Ishikawa (cell line): ENCODE measurements around the gene PLCB3.
A peak's percentile ranks its signal among the peaks of the same experiment; 100 is the strongest.

Experiments used
- CEBPB ChIP-seq: IDR thresholded peaks from 2 replicates; pipeline ENCODE4 v1.6.1; 2012
- CREB1 ChIP-seq: IDR thresholded peaks from 2 replicates; pipeline ENCODE4 v1.6.1; 2012; ENCODE audit warnings: low read depth
- EGR1 ChIP-seq: IDR thresholded peaks from 2 replicates; pipeline ENCODE4 v1.6.1; 2012
- EP300 ChIP-seq: IDR thresholded peaks from 2 replicates; pipeline ENCODE4 v1.6.1; 2012; ENCODE audit warnings: borderline replicate concordance
- FOXM1 ChIP-seq: IDR thresholded peaks from 2 replicates; pipeline ENCODE4 v1.6.1; 2012; ENCODE audit warnings: low read depth, borderline replicate concordance
- NFIC ChIP-seq: IDR thresholded peaks from 2 replicates; pipeline ENCODE4 v1.6.1; 2012
- RAD21 ChIP-seq: IDR thresholded peaks from 2 replicates; pipeline ENCODE4 v1.6.1; 2012; ENCODE audit warnings: low read depth
- TAF1 ChIP-seq: IDR thresholded peaks from 2 replicates; pipeline ENCODE4 v1.6.1; 2012; ENCODE audit warnings: low read depth, mild to moderate bottlenecking
- TCF12 ChIP-seq: IDR thresholded peaks from 2 replicates; pipeline ENCODE4 v1.6.1; 2012; ENCODE audit warnings: low read depth
- TEAD4 ChIP-seq: IDR thresholded peaks from 2 replicates; pipeline ENCODE4 v1.6.1; 2012
- YY1 ChIP-seq: IDR thresholded peaks from 2 replicates; pipeline ENCODE4 v1.6.1; 2012; ENCODE audit warnings: low read depth
- ZBTB7A ChIP-seq: IDR thresholded peaks from 2 replicates; pipeline ENCODE4 v1.6.1; 2012; ENCODE audit warnings: low read depth
- TF ChIP-seq, protein P1 (sequence below): IDR thresholded peaks from 2 replicates; pipeline ENCODE4 v1.6.1; 2012
- TF ChIP-seq, protein P2 (sequence below): IDR thresholded peaks from 2 replicates; pipeline ENCODE4 v1.6.1; 2012; ENCODE audit warnings: low read depth, mild to moderate bottlenecking
- TF ChIP-seq, protein P3 (sequence below): IDR thresholded peaks from 2 replicates; pipeline ENCODE4 v1.6.1; 2012

Gene PLCB3

DNA sequence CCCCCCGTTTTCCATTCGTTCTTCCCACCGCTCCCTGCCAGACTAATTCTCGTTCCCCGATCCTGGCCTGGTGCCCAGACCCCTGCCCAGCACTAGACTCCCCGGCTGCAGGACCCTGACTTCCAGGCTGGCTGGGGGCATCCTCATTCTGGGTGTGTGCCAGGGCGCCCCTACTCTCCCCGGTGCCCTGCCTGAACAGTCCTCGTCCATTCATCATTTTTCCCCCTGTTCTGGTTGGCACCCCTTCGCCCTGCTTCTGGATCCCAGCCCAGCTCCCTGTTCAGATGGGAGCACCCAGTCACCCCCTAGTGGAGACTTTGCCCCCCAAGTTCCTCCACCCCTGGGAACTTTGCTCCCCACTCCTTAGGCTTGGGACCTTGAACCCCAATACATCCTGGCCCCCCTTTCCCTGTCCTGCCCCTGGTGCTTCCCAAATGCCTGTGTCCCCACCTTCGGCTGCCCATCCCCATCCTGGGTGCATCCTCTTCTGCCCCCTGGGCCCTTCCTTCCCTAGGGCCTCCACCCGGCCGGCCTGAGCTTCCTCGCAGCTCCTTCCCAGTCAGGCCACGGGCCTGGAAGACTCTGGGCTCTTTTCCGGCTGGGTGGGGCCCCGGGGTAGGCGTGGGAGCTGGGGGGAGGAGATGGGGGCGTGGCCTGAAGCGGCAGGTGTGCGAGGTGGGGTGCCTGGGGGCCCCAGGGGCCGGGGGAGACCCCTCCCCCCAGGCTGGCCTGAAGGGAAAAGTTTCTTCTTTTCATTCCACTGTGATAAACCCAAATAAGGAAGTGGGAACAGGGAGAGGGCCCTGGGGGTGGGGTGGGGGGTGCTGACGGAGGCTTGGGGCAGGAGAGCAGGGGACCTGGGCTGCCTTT is 908 bp downstream of the PLCB3 start:
- TF ChIP-seq, protein P1, sequence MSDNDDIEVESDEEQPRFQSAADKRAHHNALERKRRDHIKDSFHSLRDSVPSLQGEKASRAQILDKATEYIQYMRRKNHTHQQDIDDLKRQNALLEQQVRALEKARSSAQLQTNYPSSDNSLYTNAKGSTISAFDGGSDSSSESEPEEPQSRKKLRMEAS = peak; percentile 25; the same call in 1 of the 2 replicates
- TF ChIP-seq ZBTB7A (peak; percentile 75), EP300 (no peak)

DNA sequence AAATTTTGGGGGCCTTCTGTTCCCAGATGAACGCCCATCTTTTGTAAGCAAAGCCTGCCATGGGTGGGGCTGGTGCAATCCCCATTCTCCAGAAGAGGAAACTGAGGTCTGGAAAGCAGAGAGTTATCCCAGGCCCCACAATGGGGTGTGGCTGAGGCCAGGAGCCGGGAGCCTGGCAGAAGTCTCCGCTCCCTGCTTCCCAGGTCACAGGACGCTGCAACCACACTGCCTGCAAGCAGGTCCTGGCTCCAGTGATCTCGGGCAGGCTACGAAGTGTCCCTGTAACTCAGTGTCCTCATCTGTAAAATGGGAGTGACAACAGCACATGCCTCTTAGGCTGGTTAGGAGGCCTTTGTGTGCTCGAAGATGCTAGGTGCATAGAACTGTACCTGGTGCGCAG is 1.7 kb downstream of the PLCB3 start:
- TF ChIP-seq ZBTB7A = no peak
- TF ChIP-seq EP300 = no peak
- no peak for TF ChIP-seq YY1
- TF ChIP-seq RAD21 = no peak
- TF ChIP-seq, protein P1 = no peak
- TF ChIP-seq FOXM1 = no peak

DNA sequence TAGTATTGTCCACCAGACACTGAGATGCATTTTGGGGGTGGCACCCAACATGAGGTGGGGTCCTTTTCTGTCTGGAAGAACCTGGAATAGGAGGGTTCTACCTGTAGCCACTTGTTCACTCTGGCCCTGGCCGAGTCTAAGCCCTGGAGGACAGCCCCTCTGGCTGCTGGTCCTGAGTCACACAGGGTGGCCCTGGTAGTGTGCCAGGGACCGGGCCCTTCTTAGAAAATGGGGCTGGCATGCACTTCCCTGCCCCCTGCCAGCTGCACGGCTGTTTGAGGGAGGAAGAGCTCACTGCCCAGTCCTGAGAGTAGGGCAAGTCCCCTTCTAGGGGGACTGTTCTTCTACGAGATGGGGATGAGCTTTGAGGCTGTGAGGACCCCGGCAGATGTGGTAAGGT is 2.2 kb downstream of the PLCB3 start:
- TF ChIP-seq RAD21 (no peak), TCF12 (no peak), YY1 (no peak), NFIC (no peak), TEAD4 (no peak), EP300 (no peak), FOXM1 (no peak), CEBPB (no peak), TAF1 (no peak), ZBTB7A (no peak), CREB1 (no peak), EGR1 (no peak)
- TF ChIP-seq, protein P2, sequence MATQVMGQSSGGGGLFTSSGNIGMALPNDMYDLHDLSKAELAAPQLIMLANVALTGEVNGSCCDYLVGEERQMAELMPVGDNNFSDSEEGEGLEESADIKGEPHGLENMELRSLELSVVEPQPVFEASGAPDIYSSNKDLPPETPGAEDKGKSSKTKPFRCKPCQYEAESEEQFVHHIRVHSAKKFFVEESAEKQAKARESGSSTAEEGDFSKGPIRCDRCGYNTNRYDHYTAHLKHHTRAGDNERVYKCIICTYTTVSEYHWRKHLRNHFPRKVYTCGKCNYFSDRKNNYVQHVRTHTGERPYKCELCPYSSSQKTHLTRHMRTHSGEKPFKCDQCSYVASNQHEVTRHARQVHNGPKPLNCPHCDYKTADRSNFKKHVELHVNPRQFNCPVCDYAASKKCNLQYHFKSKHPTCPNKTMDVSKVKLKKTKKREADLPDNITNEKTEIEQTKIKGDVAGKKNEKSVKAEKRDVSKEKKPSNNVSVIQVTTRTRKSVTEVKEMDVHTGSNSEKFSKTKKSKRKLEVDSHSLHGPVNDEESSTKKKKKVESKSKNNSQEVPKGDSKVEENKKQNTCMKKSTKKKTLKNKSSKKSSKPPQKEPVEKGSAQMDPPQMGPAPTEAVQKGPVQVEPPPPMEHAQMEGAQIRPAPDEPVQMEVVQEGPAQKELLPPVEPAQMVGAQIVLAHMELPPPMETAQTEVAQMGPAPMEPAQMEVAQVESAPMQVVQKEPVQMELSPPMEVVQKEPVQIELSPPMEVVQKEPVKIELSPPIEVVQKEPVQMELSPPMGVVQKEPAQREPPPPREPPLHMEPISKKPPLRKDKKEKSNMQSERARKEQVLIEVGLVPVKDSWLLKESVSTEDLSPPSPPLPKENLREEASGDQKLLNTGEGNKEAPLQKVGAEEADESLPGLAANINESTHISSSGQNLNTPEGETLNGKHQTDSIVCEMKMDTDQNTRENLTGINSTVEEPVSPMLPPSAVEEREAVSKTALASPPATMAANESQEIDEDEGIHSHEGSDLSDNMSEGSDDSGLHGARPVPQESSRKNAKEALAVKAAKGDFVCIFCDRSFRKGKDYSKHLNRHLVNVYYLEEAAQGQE = no peak
- TF ChIP-seq, protein P3, sequence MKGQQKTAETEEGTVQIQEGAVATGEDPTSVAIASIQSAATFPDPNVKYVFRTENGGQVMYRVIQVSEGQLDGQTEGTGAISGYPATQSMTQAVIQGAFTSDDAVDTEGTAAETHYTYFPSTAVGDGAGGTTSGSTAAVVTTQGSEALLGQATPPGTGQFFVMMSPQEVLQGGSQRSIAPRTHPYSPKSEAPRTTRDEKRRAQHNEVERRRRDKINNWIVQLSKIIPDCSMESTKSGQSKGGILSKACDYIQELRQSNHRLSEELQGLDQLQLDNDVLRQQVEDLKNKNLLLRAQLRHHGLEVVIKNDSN = no peak
- TF ChIP-seq, protein P1 = no peak

DNA sequence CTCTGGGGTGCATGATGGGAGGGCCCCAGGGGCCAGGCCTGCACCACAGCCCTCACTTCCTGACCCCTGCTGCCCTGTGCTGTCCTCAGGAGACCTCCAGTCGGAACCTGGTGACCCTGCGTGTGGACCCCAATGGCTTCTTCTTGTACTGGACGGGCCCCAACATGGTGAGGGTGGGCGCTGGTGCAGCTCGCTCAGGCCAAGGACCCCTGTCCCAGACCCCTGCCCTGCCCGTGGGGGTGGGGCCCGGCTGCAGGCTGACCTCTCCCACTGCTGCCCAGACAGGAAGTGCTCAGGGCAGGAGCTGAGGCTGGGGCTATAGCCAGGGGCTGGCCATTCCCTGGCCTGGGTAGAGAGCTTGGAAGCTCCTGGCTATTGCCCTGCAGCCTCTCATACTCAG is 3.0 kb downstream of the PLCB3 start:
- TF ChIP-seq ZBTB7A (no peak), TEAD4 (no peak), FOXM1 (no peak), RAD21 (no peak), EP300 (no peak), NFIC (no peak), CEBPB (no peak), TCF12 (no peak)
- TF ChIP-seq, protein P3 = no peak
- TF ChIP-seq, protein P1 = no peak

DNA sequence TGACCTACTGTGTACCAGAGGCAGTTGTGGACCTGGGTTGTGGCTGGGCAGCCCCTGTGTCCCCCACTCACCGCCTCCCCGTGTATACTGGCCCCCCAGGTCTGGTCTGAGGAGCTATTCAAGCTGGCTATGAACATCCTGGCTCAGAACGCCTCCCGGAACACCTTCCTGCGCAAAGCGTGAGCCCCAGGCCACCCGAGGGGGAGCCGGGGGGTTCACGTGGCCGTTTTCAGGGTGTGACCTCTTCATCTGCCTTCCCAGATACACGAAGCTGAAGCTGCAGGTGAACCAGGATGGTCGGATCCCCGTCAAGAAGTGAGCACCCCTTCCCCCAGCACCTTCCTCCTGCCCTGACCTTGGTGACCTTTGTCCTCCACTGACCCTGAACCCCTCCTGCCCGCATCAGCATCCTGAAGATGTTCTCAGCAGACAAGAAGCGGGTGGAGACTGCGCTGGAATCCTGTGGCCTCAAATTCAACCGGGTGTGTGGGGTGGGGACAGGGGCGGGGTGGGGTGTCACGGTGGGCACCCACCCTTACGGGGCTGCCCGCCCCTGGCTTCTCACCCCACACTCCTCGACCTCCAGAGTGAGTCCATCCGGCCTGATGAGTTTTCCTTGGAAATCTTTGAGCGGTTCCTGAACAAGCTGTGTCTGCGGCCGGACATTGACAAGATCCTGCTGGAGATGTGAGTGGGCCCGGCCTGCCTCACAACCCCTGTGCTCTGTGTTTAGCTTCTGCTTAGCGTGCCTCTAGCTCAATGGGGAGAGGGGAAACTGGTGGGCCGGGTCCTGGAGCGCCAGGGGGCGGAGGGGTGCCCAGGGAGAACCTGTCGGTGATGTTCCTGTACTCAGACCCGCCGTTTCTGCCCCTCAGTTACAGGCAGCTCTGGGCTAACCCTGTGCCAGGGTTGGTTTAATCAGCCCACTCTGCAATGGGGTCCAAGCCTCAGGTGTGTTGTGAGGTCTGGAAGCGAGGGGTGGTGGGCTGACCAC is 4.1 kb downstream of the PLCB3 start:
- TF ChIP-seq EGR1 = no peak
- no peak for TF ChIP-seq CEBPB
- TF ChIP-seq, protein P3 = no peak
- no peak for TF ChIP-seq ZBTB7A
- TF ChIP-seq TAF1 = no peak
- no peak for TF ChIP-seq YY1
- TF ChIP-seq, protein P1 = no peak

DNA sequence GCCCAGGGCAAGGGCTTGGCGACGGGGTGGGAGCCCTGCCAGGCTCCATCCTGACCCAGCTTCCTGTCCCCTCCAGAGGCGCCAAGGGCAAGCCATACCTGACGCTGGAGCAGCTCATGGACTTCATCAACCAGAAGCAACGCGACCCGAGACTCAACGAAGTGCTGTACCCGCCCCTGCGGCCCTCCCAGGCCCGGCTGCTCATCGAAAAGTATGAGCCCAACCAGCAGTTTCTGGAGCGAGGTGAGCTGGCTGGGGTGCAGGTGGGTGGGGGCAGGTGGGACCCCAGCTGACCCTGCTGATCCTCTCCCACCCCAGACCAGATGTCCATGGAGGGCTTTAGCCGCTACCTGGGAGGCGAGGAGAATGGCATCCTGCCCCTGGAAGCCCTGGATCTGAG is 5.0 kb downstream of the PLCB3 start:
- no peak for TF ChIP-seq CREB1
- TF ChIP-seq FOXM1 = no peak
- no peak for TF ChIP-seq TEAD4
- TF ChIP-seq, protein P1 = no peak
- no peak for TF ChIP-seq ZBTB7A
- TF ChIP-seq, protein P2 = no peak
- TF ChIP-seq TAF1 = no peak
- no peak for TF ChIP-seq EP300
- TF ChIP-seq YY1 = no peak
- TF ChIP-seq CEBPB = no peak
- TF ChIP-seq, protein P3 = no peak
- TF ChIP-seq NFIC = no peak
- TF ChIP-seq RAD21 = no peak
- TF ChIP-seq TCF12 = no peak
- TF ChIP-seq EGR1 = no peak
